GM21515 (cell line): ENCODE results near the gene INTS12.

Source experiments
- ATAC-seq: cut with Tn5 transposase; IDR thresholded peaks from one replicate; pipeline ENCODE4 v1.9.1; 2021; ENCODE audit not compliant: unreplicated experiment

The INTS12 gene

GRCh38 chr4:105633241-105633640 lies 75.2 kb downstream of the INTS12 start:
- ATAC-seq = no peak
